WERI-Rb-1 (cell line): ENCODE measurements around the gene DOK7.

Source experiments
- DNase-seq: peaks from one replicate; pipeline ENCODE4 v3.0.0-alpha.2; 2020
- H3K27ac ChIP-seq: fragments of 250-450 bp; sonication (Bioruptor Pico); 2 replicates; pipeline ENCODE4 v1.5.1; 2020; ENCODE audit warnings: mild to moderate bottlenecking, moderate library complexity
- H3K27me3 ChIP-seq: fragments of 250-450 bp; sonication (Bioruptor Pico); 2 replicates; pipeline ENCODE4 v1.5.1; 2021; ENCODE audit warnings: mild to moderate bottlenecking, low read depth, moderate library complexity; ENCODE audit not compliant: insufficient read depth, severe bottlenecking
- H3K36me3 ChIP-seq: fragments of 250-450 bp; sonication (Bioruptor Pico); 2 replicates; pipeline ENCODE4 v1.5.1; 2020; ENCODE audit warnings: mild to moderate bottlenecking, moderate library complexity
- H3K4me3 ChIP-seq: 2 replicates; pipeline ENCODE4 v1.5.1; 2011; ENCODE audit warnings: low read depth, mild to moderate bottlenecking, control low read depth, low read length
- H3K9me3 ChIP-seq: fragments of 250-450 bp; sonication (Bioruptor Pico); 2 replicates; pipeline ENCODE4 v1.5.1; 2021; ENCODE audit warnings: mild to moderate bottlenecking, moderate library complexity; ENCODE audit not compliant: severe bottlenecking
- TF ChIP-seq, protein P1 (sequence below): IDR thresholded peaks from 2 replicates; pipeline ENCODE4 v1.5.1; 2011; ENCODE audit warnings: low read depth, mild to moderate bottlenecking, control low read depth, inconsistent platforms, low read length

The DOK7 gene

DNA sequence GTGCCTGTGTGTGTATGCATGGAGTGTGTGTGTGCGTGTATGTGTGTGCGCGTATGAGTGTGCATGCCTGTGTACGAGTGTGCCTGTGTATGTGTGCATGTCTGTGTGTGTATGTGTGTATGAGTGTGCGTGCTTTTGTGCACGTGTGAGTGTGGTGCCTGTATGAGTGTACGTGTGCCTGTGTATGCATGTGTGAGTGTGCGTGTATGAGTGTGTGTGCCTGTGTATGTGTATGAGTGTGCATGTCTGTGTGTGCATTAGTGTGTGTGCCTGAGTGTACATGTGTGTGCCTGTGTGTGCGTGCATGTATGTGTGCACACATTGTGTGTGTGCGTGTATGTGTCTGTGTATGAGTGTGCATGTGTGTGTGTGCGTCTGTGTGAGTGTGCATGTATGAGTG, 5.7 kb downstream of the DOK7 start:
- TF ChIP-seq, protein P1, sequence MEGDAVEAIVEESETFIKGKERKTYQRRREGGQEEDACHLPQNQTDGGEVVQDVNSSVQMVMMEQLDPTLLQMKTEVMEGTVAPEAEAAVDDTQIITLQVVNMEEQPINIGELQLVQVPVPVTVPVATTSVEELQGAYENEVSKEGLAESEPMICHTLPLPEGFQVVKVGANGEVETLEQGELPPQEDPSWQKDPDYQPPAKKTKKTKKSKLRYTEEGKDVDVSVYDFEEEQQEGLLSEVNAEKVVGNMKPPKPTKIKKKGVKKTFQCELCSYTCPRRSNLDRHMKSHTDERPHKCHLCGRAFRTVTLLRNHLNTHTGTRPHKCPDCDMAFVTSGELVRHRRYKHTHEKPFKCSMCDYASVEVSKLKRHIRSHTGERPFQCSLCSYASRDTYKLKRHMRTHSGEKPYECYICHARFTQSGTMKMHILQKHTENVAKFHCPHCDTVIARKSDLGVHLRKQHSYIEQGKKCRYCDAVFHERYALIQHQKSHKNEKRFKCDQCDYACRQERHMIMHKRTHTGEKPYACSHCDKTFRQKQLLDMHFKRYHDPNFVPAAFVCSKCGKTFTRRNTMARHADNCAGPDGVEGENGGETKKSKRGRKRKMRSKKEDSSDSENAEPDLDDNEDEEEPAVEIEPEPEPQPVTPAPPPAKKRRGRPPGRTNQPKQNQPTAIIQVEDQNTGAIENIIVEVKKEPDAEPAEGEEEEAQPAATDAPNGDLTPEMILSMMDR = no peak
- H3K9me3 ChIP-seq = no peaks in the 10 kb centered on the region
- H3K27ac ChIP-seq = no peak overlapping the region
- H3K36me3 ChIP-seq = no peaks in the 10 kb centered on the region
- H3K27me3 ChIP-seq = no peaks in the 10 kb centered on the region
- no peak overlapping the region for H3K4me3 ChIP-seq
- no peak for DNase-seq

DNA sequence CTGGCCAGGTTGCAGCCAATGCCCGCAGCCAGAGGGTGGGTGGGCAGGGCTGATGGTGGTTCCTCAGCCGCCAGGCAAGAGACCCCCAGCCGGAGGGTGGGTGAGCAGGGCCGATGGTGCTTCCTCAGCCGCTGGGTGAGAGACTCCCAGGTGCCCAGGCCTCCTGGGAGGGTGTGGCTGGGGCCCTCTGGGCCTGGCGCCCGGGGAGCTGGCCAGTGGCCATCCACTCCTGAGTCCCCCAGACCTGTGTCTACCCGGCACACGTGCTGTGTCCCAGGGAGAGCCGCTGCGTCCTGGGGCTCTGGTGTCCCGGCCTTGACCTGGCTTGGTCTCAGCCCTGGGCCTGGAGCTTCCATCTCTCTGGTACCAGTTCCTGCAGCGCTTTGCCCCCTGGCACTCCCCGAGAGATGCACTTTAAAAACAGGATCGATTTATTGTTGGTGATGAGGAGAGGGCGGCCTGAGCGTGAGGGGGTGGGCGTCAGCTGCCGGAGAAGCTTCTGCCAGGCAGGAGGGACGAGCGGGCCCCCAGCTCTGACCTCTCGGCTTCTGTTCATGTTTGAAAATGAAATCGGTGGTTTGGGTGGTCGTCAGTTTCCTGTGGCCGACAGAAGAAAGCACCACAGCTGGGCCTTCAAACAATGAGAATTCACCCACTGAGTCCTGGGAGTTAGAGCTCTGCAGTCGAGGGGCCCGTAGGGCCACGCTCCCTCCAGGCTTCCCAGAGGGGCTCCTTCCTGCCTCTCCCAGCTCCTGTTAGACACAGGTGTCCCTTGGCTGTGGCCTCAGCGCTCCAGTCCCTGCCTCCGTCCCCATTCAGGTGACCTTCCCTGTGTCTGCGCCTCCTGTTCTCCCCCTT, 6.5 kb downstream of the DOK7 start:
- TF ChIP-seq, protein P1 = no peak
- Histone ChIP-seq H3K27me3 (no peaks in the 10 kb centered on the region), H3K36me3 (no peaks in the 10 kb centered on the region), H3K9me3 (no peaks in the 10 kb centered on the region), H3K27ac (no peak overlapping the region), H3K4me3 (no peak overlapping the region)
- DNase-seq = no peak

DNA sequence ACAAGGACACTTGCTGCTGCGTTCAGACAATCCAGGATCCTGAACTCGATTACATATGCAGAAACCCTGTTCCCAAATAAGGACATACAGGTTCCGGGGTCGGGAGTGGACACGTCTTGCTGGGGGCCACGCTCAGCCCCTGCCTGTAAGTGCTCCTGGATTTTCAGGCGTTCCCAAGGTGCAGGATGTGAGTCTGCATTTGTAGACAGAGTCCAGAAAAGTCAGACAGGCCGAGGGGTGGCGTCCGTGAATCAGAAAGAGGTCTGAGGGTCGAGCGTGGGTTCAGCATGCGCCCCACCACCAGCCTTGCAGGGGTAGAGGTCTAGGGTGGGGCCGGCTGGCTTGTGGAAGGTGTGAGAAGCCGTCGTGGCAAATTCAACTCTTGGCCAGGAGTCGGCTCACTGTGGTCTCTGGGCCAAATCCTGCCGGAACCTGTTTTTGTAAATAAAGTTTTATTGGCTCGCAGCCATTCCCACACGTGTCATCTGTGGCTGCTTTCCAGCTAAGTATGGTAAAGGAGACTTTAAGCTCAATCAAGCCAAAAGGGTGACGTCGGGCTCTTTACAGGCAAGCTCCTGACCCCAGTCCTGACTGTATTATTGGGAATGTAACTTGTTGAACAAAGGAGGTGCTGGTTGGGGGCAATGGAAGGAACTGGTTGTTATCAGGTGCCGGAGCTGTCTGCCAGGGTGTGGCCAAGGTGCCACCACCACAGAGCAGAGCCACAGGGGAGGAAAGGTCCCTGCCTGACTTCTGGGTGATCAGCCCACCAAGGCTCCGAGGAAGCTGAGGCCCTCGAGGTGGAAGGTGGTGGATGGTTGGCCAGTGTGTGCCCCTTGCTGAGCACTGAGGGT, 7.4 kb downstream of the DOK7 start:
- H3K36me3 ChIP-seq = no peaks in the 10 kb centered on the region
- H3K4me3 ChIP-seq = no peak overlapping the region
- no peaks in the 10 kb centered on the region for H3K27me3 ChIP-seq
- H3K9me3 ChIP-seq = no peaks in the 10 kb centered on the region
- no peak overlapping the region for H3K27ac ChIP-seq
- no peak for DNase-seq
- TF ChIP-seq, protein P1 = no peak

DNA sequence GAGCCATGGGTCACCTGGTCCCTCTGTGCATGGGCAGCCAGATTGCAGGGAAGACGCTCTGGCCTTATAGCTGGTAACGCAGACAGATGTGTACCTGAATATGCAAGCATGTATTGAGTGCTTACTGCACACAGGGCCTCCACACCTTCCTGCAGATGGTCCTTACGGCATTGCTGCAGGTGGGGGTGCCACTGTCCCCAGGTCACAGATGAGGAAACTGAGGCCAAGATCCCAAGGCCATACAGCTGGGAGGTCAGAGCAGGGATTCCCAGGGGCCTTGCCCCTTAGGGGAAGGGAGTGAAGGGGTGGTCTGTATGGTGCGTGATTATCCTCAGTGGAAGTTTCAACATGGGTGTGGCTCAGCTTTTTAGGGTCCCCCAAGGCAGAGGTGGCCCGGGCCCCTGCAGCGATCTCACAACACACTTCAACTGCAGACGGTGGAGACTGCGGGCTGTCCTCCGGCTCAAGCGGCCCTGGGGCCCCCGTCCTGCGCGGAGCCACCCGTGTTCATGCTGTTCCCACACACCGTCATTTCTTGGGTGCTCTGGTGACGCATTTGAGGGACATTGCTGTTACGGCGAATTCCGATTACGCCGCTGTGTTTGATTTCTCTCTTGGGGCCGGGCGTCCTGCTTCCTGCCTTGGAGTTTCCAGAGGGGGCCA, 8.1 kb downstream of the DOK7 start:
- no peak overlapping the region for H3K27ac ChIP-seq
- H3K27me3 ChIP-seq = no peaks in the 10 kb centered on the region
- H3K4me3 ChIP-seq = no peak overlapping the region
- DNase-seq = no peak
- H3K9me3 ChIP-seq = no peaks in the 10 kb centered on the region
- TF ChIP-seq, protein P1 = no peak
- H3K36me3 ChIP-seq = no peaks in the 10 kb centered on the region

DNA sequence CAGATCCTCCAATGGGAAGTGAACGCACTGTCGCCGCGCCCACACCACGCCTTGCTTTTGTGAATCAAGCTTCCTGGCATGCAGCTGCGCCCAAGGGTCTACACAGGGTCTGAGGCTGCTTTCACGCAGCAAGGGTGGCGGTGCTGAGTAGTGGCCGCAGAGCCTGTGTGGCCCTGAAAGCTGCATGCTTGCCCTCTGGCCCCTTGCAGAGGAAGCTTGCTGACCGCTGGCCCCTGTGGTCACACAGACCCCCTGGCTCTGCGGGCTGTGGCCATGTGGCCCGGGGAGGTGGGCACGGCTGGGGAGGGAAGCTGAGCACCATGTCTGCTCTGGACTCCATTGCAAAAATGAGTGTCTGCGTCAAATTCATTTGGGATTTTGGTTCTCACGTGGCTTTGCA, 8.8 kb downstream of the DOK7 start:
- no peak overlapping the region for H3K27ac ChIP-seq
- H3K27me3 ChIP-seq = no peaks in the 10 kb centered on the region
- no peaks in the 10 kb centered on the region for H3K9me3 ChIP-seq
- TF ChIP-seq, protein P1 = no peak
- DNase-seq = no peak
- H3K4me3 ChIP-seq = no peak overlapping the region
- H3K36me3 ChIP-seq = no peaks in the 10 kb centered on the region
